GM19240 (cell line): Measurements from ENCODE around the gene AKNA.

Experiments
- DNase-seq: peaks from one replicate; pipeline ENCODE4 v3.0.0; 2011; ENCODE audit warnings: low spot score; ENCODE audit not compliant: insufficient read length

Gene AKNA

DNA sequence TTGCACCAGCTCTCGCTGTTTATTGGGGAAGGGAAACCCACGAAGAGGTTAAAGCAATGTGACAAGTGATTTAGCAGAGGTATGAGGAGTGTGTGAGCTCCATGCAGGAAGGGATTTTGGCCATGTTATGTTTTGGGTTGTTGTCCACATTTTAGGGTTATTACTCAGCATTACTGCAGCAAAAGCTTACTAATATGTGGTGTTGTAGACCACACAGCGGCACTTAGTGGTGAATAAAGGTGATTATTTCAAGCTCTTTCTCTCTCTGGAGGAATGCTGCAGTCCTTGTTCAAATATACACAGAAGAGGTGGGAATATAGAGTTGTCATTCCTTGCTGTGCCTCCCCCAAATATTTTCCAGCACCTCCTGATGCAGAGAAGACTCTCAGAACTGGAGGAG is 29.7 kb upstream of the AKNA start:
- no peak for DNase-seq

DNA sequence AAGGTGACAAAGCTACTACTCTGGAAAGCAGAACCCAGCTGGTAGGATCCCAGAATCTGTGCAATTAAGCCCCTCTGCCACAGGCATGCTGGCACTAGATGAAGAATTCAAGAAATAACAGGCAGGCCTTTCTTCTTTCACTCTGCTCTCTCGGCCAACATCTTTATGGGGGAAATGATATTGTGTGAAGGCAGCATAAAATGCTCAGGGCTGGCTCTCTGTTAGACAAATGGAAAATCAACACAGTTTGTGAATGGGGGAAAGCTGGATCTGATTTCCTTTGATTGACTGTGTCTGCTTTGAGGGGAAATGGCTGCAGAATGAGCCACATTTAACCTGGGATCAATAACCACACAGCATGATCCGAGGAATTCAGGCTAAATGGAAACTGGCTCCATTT is 29.1 kb upstream of the AKNA start:
- no peak for DNase-seq

DNA sequence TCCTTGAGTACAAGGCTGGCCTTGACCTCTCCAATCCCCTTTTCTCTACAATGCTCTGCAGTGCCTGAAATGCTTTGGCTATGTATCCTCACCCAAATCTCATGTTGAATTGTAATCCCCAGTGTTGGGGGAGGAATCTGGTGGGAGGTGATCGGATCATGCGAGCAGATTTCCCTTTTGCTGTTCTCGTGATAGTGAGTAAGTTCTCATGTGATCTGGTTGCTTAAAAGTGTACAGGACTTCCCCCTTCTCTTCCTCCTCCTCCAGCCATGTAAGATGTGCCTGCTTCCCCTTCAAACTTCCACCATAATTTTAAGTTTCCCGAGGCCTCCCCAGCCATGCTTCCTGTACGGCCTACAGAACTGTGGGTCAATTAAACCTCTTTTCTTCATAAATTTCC is 28.5 kb upstream of the AKNA start:
- no peak for DNase-seq

DNA sequence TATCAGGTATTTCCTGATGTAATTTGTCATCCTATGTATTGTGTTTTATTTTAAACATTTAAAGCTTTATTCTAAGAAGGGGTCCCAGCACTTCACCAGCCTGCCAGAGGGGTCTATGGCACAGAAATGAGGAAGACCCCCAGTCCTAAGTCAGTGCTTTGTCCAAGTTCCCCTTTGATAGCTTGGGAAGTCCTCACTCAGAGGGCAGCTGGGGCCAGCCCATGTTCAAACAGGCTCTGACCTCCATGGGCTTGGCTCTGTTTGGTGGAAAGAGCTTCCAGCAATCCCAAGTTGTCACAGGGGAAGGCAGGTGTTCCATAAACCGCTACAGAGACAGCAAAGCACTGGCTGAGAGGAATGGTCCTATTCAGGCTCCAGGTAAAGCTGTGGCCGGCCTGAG is 26.6 kb upstream of the AKNA start:
- DNase-seq, result no peak

DNA sequence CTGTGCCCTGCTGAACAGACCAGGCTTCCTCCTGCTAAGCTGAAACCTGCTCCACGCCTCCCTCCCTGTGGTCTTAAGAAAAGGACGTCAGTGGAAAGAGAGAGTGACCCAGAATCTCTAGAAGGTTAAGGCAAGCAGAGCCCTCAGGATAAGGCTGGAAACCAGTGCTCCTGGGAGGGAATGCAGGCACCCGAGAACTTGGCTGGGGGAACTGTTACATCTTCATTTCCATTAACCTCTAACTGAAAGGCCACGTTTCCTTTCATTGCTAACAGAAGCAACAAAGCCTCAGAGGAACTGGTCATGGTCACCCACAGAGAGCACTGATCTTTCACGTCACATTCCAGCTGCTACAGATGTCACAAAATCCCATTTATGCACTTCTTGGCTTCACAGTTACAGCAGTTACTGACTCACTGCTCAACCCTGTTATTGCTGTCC is 26.1 kb upstream of the AKNA start:
- DNase-seq, result no peak

DNA sequence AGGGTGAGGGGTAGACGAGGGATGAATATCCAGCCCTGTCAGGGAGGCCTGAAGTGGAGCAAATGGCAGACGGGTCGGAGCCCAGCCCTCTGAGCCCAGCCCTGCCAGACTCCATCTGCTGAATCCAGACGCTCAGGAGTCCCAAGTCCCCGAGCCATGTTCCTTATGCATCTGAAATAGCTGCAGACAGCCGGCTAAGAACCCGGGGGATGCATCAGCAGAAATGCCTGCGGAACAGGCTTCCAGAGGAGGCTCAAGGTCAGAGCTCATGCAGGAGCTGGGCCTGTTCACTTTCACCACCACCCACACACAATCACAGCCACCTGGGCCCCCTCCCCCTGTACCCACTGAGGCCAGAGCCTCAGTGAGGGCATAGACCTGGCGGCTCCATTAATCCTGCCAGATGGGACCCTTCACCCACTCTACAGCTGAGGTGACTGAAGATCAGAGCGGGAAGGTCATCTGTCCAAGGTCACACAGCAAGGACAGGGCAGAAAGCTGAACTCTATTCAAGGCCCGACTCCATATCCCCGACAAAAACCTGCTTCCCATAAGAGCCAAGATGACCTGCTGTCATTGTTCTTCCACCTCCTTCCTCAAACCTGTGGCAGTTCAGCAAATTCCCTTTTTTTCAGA is 24.4 kb upstream of the AKNA start:
- DNase-seq, result no peak

DNA sequence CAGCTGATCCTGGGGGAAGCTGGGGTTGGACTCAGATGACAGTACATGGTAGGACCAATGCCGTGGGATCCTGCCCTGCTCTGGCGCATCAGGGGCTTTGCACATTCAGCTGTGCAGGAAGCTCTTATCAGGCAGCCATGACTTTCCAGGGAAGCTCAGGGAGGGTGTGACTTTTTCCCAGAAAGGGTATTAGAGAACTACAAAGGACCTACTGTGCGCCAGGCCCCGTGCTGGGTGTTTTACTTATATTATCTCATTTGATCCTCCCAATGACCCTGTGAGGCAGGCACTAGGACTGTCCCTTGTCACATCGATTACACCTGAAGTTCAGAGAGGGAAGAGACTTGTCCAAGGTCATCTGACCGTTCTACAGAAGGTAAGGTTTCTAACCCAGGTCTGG is 23.7 kb upstream of the AKNA start:
- no peak for DNase-seq

DNA sequence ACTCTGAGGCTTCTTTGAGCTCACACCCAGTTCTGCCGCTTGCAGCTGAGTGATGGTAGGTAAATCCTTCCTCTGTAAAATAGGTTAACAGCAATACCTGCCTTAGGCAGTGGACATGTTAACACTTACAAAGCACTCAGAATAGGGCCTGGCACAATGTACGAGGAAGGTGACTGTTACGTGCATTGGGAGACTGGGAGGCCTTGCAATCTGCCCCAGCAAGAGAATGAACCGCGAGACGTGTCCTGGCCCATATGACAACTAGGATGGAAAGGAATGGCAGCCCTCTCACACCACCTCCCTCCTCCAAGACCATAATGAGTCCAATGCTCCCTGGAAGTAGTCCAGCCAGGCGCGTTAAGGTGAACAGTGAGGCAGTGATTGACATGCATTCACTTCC is 23.1 kb upstream of the AKNA start:
- no peak for DNase-seq

DNA sequence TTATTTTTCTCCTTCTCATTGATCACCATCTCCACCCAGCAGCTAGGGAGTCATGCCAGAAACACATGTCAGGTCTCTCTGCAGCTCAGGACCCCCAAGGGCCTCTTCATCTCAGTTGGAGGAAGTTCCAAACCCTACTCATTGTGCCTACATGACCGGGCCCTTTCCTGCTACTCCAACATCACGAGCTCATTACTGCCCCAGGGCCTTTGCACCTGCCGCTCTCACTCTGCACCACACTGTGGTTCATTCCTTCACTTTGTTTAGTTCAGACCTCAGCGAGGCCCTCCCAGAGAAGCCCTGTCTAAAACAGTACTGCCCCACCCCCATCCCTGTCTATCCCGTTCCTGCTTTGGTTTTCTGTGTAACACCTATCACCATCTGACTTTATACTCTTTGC is 22.1 kb upstream of the AKNA start:
- no peak for DNase-seq

DNA sequence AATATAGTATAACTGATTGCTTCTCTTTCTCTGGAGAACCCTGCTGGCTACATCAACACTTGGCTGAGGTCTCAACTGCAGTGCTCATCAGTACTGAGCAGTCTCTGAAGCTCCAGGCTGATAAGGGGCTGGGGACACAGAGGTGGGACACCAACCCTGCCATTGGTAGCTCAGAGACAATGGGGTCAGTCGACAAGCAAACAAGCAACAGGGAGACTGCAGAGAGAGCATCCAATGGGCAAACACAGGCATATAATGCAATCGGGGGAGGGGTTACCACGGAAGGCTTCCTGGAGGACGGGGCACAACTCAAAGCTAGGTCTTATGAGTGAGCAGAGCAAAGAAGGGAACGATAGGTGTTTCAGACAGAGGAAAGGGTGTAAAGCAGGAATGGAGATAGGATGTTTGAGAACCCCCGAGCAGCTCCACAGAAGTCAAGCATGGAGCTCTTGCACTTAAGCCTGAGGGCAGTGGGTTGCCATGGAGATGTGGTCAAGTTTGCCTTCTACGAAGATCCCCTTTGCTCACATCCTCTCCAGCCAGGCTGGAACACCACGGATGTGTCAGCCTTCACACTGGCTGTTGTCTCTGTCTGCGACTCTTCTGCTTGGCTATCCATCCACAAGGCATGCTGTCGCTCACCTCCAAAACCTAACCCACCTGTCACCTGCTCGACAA is 21.5 kb upstream of the AKNA start:
- no peak for DNase-seq

DNA sequence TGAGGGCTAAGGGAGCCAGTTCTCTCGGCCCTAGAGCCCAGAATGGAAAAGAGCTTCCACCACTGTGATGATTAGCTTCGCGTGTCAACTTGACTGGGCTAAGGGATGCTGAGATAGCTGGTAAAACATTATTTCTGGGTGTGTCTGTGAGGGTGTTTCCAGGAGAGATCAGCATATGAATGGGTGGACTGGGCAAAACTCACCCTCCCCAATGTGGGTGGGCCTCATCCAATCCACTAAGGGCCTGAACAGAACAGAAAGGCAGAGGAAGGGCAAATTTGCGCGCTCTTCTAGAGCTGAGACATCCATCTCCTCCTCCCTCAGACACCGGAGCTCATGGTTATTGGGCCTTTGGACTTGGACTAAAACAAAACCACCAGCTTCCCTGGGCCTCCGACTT is 20.9 kb upstream of the AKNA start:
- no peak for DNase-seq

DNA sequence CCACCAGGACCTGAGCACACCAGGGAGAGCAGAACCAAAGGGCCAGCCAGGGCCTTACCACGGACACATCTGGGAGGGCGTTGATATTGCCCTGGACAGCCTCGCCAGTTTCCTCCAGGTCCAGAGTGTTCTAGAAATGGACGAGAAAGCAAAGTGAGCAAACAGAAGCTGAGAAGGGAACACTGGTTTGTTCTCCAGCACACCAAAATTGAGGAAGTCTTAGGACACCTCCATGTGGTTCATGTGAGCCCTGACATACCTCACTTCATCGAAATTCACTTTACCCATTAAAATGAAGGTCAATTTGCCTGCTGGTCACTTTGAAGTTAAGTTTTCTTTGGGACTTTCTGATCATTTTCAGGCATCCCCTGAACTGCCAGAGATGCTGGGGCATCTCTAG is 20.1 kb upstream of the AKNA start:
- no peak for DNase-seq

DNA sequence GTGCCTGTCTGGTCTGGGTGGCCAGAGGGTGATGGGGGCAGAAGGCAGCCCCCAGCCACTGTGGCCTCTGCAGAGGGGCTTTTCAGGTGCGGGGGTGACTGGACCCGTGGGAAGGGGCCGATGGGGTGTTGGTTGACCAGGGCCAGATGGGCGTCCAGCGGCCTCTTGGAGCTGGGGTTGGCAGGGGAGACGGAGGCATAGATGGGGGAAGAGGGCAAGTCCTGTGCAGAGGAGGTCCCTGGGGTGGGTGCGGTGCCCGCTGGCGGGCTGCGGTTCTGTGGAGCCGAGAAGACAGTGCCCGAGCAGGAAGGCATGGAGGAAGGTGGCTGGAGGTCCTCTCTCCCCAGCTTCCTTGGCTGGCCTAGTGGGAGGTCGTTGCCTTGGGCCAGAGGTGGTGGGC is 18.7 kb upstream of the AKNA start:
- DNase-seq, result no peak

DNA sequence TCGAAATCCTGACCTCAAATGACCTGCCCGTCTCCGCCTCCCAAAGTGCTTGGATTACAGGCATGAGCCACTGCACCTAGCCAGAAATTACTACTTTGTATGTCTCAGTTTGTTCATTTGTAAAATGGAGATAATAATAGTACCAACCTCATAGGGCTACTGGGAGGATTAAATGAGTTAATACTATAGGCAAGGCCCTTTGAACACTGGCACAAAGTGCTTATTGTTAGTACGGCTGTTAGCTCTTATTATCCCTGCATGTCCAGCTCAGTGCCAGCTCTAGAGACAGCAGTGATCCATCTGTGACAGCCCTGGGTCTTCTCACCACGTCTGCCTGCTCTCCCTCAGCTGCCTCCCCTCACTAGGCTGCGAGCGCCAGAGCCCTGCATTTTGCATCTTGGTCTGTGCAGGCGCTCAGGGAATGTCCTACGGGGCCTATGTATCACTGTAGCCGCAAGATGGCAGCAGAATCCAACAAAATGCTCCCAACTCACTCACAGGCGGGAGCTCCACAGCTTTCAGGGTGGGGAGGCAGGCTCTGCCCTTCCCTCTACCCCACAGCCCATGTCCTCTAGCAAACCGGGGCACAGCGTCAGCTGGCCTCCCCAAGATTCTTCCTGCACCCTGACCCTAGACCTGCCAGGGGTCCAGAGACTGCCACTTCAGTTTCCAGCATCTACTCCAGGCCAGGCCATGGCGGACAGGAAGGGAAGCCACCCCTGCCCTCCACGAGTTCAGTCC is 17.7 kb upstream of the AKNA start:
- DNase-seq, result peak; percentile 77

DNA sequence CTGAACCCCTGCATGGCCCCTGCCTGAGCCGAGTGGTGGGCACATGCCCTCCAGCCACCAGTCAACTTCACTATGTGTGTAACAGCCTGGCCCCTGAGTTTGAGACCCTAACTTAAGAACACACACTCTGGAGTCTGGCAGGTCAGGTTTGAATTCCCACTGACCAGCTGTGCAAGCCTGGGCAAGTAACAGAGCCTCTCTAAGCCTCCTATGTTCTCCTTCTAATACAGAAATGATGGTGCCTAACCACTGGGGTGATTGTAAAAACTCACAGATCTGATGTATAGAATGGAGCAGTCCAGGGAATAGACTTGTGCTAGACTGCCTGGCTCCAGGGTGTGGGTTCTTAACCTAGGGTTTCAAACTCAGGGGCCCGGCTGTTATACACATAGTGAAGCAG is 16.7 kb upstream of the AKNA start:
- DNase-seq, result no peak

DNA sequence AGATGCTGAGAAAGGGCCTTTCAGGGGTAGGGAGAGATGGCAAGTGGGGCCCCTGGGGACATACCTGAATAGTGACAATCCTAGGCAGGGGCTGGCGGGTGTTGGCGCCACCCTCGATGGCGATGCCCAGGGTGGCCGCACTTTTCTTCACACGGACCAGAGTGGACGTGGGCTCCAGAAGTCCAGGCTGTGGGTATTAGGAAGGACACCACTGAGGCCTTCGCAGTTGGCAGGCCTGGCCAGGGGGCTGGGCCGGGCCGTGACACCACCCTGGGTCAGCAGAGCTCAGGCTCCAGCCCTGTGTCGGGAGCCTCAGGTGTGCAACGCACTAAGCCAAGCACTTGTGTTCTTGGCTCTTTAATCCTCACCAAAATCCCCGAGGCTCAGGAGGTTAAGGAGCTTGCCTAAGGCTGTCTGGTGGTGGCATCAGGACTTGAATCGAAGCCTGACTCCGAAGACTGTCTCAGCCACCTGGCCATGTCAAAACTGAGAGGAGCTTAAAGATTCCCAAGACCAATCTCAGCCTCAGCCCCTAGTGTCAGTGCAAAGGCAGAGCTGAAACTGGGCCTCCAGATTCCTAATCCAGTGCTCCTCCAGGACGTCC is 15.5 kb upstream of the AKNA start:
- DNase-seq, result no peak

DNA sequence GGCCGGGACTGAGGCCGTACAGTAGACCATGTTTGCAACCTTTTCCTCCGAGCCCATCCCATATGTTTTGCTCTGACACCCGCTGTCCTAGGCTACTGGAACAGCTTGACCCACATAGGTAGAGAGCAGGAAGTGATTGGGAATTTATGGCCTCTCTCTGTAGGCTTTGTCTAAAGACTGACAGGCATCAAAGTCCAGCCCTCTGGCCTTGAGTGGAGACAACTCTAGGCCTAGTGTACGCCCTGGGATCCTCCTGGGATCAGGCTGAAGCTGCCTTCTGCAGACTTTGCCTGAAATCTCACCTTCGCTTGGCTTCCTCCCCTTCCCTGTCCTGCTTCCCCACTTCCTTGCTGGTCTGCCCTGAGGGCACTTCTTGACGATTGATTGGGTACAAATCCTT is 13.6 kb upstream of the AKNA start:
- no peak for DNase-seq

DNA sequence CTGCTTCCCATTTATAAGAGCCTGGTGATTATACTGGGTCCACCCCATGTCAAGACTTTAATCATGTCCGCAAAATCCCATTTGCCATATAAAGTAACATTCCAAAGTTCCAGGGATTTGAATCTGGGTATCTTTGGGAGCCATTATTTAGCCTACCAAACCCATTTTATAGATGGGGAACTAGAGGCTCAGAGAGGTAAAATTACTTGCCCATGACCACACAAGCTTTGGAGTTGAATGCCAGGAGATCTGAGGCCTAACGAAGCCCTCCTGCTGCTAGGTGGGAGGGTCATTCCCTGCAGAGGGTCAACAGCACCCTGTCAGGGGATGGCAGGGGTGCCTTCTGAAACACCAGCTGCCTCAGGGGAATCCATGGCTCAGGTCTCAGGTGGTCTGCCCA is 13.0 kb upstream of the AKNA start:
- DNase-seq, result no peak

DNA sequence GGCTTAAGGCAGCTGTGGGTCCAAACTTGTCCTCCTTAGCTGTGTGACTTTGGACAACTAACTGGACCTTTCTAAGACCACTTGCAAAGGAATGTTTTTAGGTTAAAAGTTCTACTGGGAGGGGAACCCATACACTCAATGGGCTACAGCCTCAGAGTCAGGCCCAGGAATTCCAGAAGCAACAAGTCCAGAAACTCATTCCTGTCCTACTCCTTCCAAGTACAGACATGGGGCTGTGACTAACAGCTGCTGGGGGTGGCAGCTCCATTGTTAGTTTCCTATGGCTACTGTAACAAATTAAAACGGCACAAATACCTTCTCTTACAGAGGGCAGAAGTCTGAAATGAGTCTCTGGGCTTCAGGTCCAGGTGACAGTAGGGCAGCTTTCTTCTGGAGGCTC is 12.4 kb upstream of the AKNA start:
- DNase-seq, result no peak

DNA sequence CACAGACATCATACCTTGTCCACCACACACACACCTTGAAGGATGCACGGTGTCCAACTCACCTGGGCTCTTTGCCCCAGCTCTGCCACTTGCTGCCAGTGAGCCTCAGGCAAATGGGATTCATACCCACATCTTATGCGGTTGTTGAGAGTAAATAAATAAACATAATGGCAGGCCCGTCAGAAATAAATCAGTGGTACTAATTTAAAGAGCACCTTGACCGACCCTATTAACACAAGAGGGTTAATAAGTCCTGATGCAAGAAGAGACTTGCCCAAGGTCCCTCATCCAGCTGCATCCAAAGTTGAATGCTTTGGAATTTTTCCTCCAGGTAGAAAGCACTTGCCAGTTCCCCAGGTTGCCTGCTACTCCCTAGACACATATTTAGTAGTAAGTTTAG is 11.6 kb upstream of the AKNA start:
- no peak for DNase-seq

DNA sequence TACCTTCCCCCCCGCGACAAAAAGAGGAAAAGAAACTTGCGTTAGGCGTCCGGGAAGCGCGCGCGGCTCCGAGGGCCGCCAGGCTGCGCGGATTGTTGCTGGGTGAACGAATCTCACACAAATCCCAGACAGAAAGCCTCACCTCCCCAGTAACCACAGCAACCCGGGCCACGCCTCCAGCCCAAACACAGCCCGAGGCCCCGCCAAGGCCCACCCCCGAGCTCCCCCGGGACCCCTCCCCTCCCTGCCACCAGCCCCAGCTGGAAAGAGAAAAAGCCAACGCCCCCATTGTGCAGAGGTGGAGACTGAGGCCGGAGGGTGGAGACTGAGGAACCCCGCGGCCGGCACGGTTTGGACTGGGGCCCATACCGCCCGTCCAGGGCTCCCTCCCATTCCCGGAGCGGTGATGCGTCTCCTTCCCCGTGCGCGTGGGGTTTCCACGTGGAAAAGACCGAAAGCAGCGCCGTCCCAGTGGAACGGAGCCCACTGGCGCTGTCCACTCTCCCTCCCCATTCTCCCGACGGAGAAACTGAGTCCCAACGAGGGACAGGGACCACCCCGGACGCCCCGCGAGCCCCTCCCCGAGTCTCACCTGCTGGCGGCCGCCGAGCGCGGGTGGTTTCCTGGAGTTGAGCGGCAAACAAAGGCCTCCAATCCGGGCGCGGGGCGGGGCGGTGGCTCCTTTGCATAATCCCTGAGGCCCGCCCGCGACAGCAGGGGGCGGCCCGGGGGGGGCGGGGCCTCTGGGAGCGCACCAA is 10.2 kb upstream of the AKNA start:
- DNase-seq, result peak; percentile 91
